Mesenchymal stem cell (in vitro differentiated cells and primary cell): ENCODE measurements around the gene INVS.
"Not testable (repeated sequence)": the region's sequence is repeated elsewhere in the genome, so short reads cannot be mapped to it uniquely, and the experiment has no call there.

ENCODE experiments used
- DNase-seq: peaks from one replicate; pipeline ENCODE4 v3.0.0-alpha.2; 2013
- H2AFZ ChIP-seq: one replicate; pipeline ENCODE4 v1.6.1; 2013; ENCODE audit warnings: low read depth, mild to moderate bottlenecking, control low read depth, inconsistent platforms, low read length, moderate library complexity
- H2AK5ac ChIP-seq: 2 replicates; pipeline ENCODE4 v1.6.1; 2013; ENCODE audit warnings: low read length, moderate library complexity, mild to moderate bottlenecking, inconsistent platforms; ENCODE audit not compliant: severe bottlenecking
- H2BK120ac ChIP-seq: one replicate; pipeline ENCODE4 v1.6.1; 2013; ENCODE audit warnings: low read depth, mild to moderate bottlenecking, inconsistent platforms, low read length, moderate library complexity
- H2BK12ac ChIP-seq, 2 experiments: one replicate each; pipeline ENCODE4 v1.6.1; 2013; ENCODE audit warnings: inconsistent platforms in 2 of 2, low read length in 2 of 2, mild to moderate bottlenecking in 2 of 2, moderate library complexity in 2 of 2, control low read depth in 1 of 2
- H2BK15ac ChIP-seq: one replicate; pipeline ENCODE4 v1.6.1; 2013; ENCODE audit warnings: mild to moderate bottlenecking, low read depth, inconsistent platforms; ENCODE audit not compliant: poor library complexity, severe bottlenecking
- H2BK5ac ChIP-seq: 2 replicates; pipeline ENCODE4 v1.6.1; 2013; ENCODE audit warnings: low read depth, mild to moderate bottlenecking, low read length, control low read depth, inconsistent platforms; ENCODE audit not compliant: poor library complexity, severe bottlenecking
- H3K14ac ChIP-seq, 2 experiments: one replicate each; pipeline ENCODE4 v1.6.1; 2013; ENCODE audit warnings: inconsistent platforms in 2 of 2, low read length in 2 of 2, control low read depth in 1 of 2, mild to moderate bottlenecking in 1 of 2, moderate library complexity in 1 of 2
- H3K18ac ChIP-seq, 2 experiments: one replicate each; pipeline ENCODE4 v1.6.1; 2013; ENCODE audit warnings: inconsistent platforms in 2 of 2, low read length in 2 of 2, control low read depth in 1 of 2, low read depth in 1 of 2, mild to moderate bottlenecking in 1 of 2
- H3K23ac ChIP-seq, 2 experiments: one replicate each; pipeline ENCODE4 v1.6.1; 2013; ENCODE audit warnings: inconsistent platforms in 2 of 2, low read length in 2 of 2, mild to moderate bottlenecking in 2 of 2, moderate library complexity in 2 of 2, control low read depth in 1 of 2
- H3K27ac ChIP-seq: 2 replicates; pipeline ENCODE4 v1.5.1; 2013; ENCODE audit warnings: mild to moderate bottlenecking, moderate library complexity, low read length, control low read depth, inconsistent platforms; ENCODE audit not compliant: poor library complexity, severe bottlenecking
- H3K27me3 ChIP-seq, 2 experiments: 2 replicates each; pipeline versions ENCODE4 v1.6.1 to v1.7.0; 2013; ENCODE audit warnings: low read length in 2 of 2, mild to moderate bottlenecking in 2 of 2, moderate library complexity in 2 of 2, control low read depth in 1 of 2, inconsistent platforms in 1 of 2; ENCODE audit not compliant: control insufficient read depth in 1 of 2, insufficient read depth in 1 of 2
- H3K36me3 ChIP-seq, 2 experiments: 2 replicates each; pipeline versions ENCODE4 v1.6.1 to v1.7.0; 2013; ENCODE audit warnings: low read length in 2 of 2, control low read depth in 1 of 2, inconsistent platforms in 1 of 2, low read depth in 1 of 2, mild to moderate bottlenecking in 1 of 2; ENCODE audit not compliant: insufficient read depth in 2 of 2, control insufficient read depth in 1 of 2
- H3K4ac ChIP-seq, 2 experiments: one replicate each; pipeline ENCODE4 v1.6.1; 2013; ENCODE audit warnings: inconsistent platforms in 2 of 2, low read length in 2 of 2, mild to moderate bottlenecking in 2 of 2, moderate library complexity in 2 of 2, control low read depth in 1 of 2, low read depth in 1 of 2
- H3K4me1 ChIP-seq: 2 replicates; pipeline ENCODE4 v1.6.1; 2013; ENCODE audit warnings: low read depth, low read length, control low read depth; ENCODE audit not compliant: control insufficient read depth, insufficient read depth
- H3K4me2 ChIP-seq: 2 replicates; pipeline ENCODE4 v1.6.1; 2013; ENCODE audit warnings: low read length, mild to moderate bottlenecking, inconsistent platforms; ENCODE audit not compliant: poor library complexity, severe bottlenecking
- H3K4me3 ChIP-seq, 2 experiments: 2 replicates each; pipeline versions ENCODE4 v1.5.1 to v1.7.0; 2013; ENCODE audit warnings: low read length in 2 of 2, mild to moderate bottlenecking in 2 of 2, control low read depth in 1 of 2, low read depth in 1 of 2; ENCODE audit not compliant: insufficient read depth in 1 of 2
- H3K79me1 ChIP-seq: replicated peaks from 2 replicates; pipeline ENCODE4 v1.6.1; 2013; ENCODE audit warnings: mild to moderate bottlenecking, control low read depth, low read length, inconsistent platforms; ENCODE audit not compliant: poor library complexity, severe bottlenecking
- H3K9ac ChIP-seq: 2 replicates; pipeline ENCODE4 v1.7.0; 2013; ENCODE audit warnings: mild to moderate bottlenecking, low read length, moderate library complexity
- H3K9me3 ChIP-seq: 2 replicates; pipeline ENCODE4 v1.7.0; 2013; ENCODE audit warnings: mild to moderate bottlenecking, low read length; ENCODE audit not compliant: control insufficient read depth
- H4K8ac ChIP-seq: one replicate; pipeline ENCODE4 v1.6.1; 2013; ENCODE audit warnings: inconsistent platforms, mild to moderate bottlenecking, low read length, moderate library complexity
- H4K91ac ChIP-seq: one replicate; pipeline ENCODE4 v1.6.1; 2013; ENCODE audit warnings: mild to moderate bottlenecking, low read length, inconsistent platforms
- WGBS: methylation state at CpG from one replicate; pipeline ENCODE4 v1.1.7; 2013; ENCODE audit warnings: mixed read lengths; 5-methylcytosine and 5-hydroxymethylcytosine counted together

Gene INVS

GRCh38 chr9:100131875-100132430, 32.9 kb downstream of the INVS start:
- H3K4ac ChIP-seq = no peak overlapping the region
- no peak for DNase-seq
- H2AFZ ChIP-seq = no peak overlapping the region
- no peak overlapping the region for H3K4me3 ChIP-seq
- H3K27me3 ChIP-seq = no peaks in the 10 kb centered on the region
- H2BK5ac ChIP-seq = no peak overlapping the region
- H3K4me2 ChIP-seq = no peak overlapping the region
- no peak overlapping the region for H3K14ac ChIP-seq
- no peak overlapping the region for H3K23ac ChIP-seq
- H3K18ac ChIP-seq = no peak overlapping the region
- no peak overlapping the region for H4K91ac ChIP-seq
- peaks cover 0 to 12% of the 10 kb centered on the region in 2 experiments for H3K36me3 ChIP-seq
- H4K8ac ChIP-seq = no peak overlapping the region
- H3K79me1 ChIP-seq = peaks cover 3% of the 10 kb centered on the region
- no peaks in the 10 kb centered on the region for H3K9me3 ChIP-seq
- H3K4me1 ChIP-seq = no peaks in the 10 kb centered on the region
- 100% methylated on average over 2 of the region's 3 CpGs for WGBS
- H2AK5ac ChIP-seq = no peak overlapping the region
- no peak overlapping the region for H3K27ac ChIP-seq
- H2BK12ac ChIP-seq = no peak overlapping the region
- no peak overlapping the region for H2BK15ac ChIP-seq
- H2BK120ac ChIP-seq = no peak overlapping the region
- H3K9ac ChIP-seq = no peak overlapping the region

- Histone ChIP-seq H2BK15ac (no peak overlapping the region), H3K27me3 (no peaks in the 10 kb centered on the region), H3K9me3 (no peaks in the 10 kb centered on the region), H3K36me3 (peaks cover 0 to 12% of the 10 kb centered on the region in 2 experiments), H3K4me1 (no peaks in the 10 kb centered on the region), H2BK5ac (no peak overlapping the region), H3K9ac (no peak overlapping the region), H3K27ac (no peak overlapping the region), H3K18ac (no peak overlapping the region), H3K14ac (no peak overlapping the region), H3K4ac (no peak overlapping the region), H4K91ac (no peak overlapping the region), H2AK5ac (no peak overlapping the region), H3K79me1 (peaks cover 6% of the 10 kb centered on the region), H3K4me3 (no peak overlapping the region), H2AFZ (no peak overlapping the region), H4K8ac (no peak overlapping the region), H3K4me2 (no peak overlapping the region), H2BK12ac (no peak overlapping the region), H2BK120ac (no peak overlapping the region), H3K23ac (no peak overlapping the region)
- DNase-seq = no peak
- 100% methylated on average over 1 of the region's 3 CpGs for WGBS
Observed at GRCh38 chr9:100134731-100135130, 35.7 kb downstream of the INVS start.

GRCh38 chr9:100136799-100137198, 37.8 kb downstream of the INVS start:
- 94% methylated on average over 5 of the region's 5 CpGs for WGBS

GRCh38 chr9:100140303-100140702, 41.3 kb downstream of the INVS start:
- H2BK15ac ChIP-seq, H3K27me3 ChIP-seq, H2AFZ ChIP-seq, H3K4ac ChIP-seq, DNase-seq, H3K14ac ChIP-seq, H3K4me3 ChIP-seq, H3K23ac ChIP-seq, H3K4me2 ChIP-seq, H4K8ac ChIP-seq, H3K18ac ChIP-seq, H2BK12ac ChIP-seq, H2BK120ac ChIP-seq, H4K91ac ChIP-seq, H3K79me1 ChIP-seq, H3K27ac ChIP-seq, H3K4me1 ChIP-seq, H3K9ac ChIP-seq, H3K9me3 ChIP-seq, H3K36me3 ChIP-seq, H2AK5ac ChIP-seq, H2BK5ac ChIP-seq: not testable (repeated sequence)
- 96% methylated on average over 3 of the region's 6 CpGs for WGBS

More at GRCh38 chr9:100136799-100137198, 37.8 kb downstream of the INVS start:
- not testable (repeated sequence) for H2AFZ ChIP-seq, H3K14ac ChIP-seq, H3K36me3 ChIP-seq, H3K4me3 ChIP-seq, H4K8ac ChIP-seq, DNase-seq, H3K27me3 ChIP-seq, H3K18ac ChIP-seq, H2BK120ac ChIP-seq, H3K4me2 ChIP-seq, H3K23ac ChIP-seq, H2AK5ac ChIP-seq, H3K27ac ChIP-seq, H2BK5ac ChIP-seq, H2BK12ac ChIP-seq, H3K4me1 ChIP-seq, H4K91ac ChIP-seq, H3K79me1 ChIP-seq, H3K4ac ChIP-seq, H3K9me3 ChIP-seq, H2BK15ac ChIP-seq, H3K9ac ChIP-seq
